CD4-positive, alpha-beta T cell treated with Interleukin-21 for 1 hour (primary cell): ENCODE results near the gene CHRM1.

Experiments used
- DNase-seq: peaks from one replicate; pipeline ENCODE4 v3.0.0-alpha.2; 2020

CHRM1 gene

DNA sequence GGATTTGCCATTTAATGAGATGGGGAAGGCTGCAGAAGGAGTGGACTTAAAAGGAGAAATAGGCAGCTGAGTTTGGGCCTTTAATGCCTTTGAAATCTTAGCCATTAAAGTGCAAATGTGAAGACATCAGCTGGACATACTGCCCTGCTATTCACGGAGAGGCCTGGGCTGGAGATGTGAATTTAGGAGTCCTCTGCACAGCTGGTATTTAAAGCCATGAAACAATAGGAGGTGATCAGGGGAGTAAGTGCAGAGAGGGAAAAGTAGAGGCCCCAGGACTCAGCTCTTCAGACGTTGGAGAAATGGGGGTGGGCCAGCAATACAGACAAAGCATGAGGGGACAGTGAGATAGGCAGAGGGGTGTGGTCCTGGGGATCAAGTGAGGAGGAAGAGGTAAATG is 23.9 kb downstream of the CHRM1 start:
- DNase-seq, result no peak

DNA sequence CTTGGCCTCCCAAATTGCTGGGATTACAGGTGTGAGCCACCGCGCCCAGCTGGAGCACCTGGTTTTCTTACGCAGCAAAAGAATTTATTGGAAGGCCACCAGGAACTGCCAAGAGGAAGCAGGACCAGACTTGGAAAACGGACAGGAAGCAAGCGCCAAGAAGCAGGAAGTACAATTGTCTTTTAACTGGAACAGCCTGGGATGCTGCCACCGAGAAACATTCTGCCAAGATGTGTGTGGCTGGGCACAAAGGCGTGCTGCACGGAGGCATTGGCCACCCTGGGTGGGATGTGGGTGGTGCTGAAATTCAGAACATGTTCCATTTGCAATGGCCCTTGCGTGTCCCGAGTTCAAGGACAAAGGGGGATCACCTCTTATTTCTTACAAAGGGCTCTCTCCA is 25.1 kb downstream of the CHRM1 start:
- DNase-seq, result no peak

DNA sequence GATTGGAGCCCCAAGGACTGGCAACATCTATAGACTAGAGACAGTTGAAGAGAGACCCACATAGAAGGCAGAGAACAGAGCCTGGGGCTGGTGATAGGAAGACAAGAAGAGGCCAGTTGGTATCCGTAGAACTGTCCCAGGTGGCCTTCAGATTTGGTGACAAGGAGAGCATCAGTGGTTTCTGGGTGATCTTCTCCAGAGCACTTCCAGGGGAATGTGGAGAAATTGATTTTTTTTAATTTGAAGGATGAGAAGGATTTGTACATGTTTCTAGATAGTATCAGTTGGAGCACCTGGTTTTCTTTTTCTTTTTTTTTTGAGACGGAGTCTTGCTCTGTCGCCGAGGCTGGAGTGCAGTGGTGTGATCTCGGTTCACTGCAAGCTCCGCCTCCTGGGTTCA is 25.7 kb downstream of the CHRM1 start:
- DNase-seq, result no peak

DNA sequence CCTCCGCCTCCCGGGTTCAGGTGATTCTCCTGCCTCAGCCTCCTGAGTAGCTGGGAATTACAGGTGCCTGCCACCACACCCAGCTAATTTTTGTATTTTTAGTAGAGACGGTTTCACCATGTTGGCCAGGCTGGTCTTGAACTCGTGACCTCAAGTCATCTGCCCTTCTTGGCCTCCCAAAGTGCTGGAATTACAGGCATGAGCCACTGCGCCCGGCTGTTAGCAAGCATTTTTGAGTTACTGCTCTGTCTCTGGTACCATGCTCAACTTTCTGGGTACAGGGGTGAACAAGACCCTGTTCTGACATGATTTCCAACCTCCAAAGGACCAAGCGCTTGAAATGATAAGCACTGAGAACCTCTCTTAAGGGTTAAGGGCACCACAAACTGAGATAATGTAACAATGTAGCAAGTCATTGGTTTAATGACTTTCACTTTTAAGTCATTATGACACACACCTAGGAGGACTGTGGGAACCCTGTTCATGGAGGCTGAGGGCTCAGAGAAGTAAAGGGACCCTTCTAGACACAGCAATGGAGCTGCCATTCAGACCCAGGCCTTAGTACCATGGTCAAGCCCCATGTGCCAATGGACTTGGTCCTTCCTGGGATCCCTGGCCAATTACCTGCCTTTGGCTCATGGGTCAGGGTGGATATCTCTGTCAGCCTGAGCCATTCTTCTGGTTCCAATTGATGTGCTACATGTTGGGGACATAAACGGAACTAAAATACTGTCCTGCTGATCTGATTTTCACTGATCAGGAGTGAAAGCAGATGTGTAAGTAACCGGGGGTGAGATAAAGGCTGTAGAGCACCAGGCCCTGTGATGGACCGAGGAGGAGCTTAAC is 28.9 kb downstream of the CHRM1 start:
- DNase-seq, result no peak

DNA sequence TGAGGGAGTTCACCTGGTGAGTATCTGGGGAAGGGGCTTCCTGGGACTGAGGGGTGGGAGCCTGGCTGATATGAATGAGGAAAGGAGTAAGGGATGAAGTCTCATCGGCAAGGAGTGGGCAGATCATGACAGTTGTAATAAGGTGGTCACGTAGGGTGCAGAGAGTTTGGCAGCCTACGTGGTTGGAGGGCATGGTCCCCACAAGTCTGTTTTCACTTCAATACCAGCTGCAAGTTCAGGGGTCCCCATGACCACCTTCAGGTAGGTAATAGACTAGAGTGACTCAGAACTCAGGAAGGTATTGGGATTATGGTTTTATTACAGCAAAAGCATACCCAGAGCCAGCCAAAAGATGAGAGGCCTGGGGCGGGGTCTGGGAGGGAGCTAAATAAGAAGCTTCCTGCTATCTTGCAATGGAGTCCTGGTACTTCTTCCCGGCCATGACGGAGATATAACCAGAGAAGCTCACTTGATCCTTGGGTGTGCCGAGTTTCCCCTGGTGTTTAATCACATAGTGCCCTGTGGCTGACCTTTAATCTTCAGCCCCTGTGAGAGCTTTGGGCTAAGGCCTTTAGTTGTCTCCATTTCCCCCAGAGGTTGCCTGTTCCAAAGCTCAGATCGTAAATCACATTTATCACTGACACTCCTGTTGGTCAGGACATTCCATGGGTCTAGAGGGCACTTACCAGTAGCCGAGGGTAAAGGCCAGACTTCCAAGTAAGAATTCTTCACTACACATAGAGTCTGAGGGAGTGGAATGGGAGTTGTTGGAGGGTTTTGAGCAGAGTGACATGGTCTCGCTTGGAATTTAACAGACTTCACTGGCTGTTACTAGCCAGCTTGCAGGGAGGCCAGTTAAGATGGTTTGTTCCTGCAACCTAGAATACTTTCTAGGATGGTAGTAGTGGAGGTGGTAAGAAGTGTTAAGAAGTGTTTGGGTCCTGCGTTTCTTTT is 31.4 kb downstream of the CHRM1 start:
- DNase-seq, result no peak

DNA sequence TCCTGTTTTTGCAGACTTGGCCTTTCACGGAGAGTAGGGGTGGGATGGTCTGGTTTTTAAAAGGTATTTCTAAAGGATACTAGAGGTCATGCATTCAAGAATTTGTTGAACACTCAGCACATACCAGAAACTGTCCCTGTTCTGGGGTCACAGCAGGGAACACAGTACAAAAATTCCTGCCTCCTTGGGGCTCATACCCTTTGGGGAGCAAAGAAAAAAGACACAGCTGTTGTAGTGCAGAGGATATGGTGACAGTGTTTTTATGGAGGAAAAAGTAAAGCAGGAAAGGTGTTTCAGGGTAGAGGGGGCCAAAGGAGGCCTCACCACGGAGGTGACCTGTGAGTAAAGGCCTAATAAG is 32.1 kb downstream of the CHRM1 start:
- DNase-seq, result no peak

DNA sequence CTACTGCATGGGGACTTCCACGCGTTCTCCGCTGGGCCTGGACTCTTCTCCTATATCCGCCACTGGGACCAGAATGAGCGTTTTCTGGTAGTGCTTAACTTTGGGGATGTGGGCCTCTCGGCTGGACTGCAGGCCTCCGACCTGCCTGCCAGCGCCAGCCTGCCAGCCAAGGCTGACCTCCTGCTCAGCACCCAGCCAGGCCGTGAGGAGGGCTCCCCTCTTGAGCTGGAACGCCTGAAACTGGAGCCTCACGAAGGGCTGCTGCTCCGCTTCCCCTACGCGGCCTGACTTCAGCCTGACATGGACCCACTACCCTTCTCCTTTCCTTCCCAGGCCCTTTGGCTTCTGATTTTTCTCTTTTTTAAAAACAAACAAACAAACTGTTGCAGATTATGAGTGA is 32.8 kb downstream of the CHRM1 start:
- no peak for DNase-seq

DNA sequence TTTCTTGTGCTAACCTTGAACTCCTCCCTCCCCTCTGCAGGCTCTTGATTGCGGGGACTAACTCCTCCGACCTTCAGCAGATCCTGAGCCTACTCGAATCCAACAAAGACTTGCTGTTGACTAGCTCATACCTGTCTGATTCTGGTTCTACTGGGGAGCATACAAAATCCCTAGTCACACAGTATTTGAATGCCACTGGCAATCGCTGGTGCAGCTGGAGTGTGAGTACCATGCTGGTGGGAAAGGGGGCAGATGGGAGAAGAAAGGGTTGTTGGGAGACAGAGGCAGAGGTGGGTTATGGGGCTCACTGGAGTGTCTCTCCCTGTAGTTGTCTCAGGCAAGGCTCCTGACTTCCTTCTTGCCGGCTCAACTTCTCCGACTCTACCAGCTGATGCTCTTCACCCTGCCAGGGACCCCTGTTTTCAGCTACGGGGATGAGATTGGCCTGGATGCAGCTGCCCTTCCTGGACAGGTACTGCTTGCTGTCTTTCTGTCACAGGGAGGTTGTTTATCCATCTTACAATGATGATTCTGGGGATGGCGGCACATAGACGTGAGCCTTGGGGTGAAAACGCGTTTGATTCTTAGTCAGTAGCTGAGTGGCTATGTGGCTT is 35.9 kb downstream of the CHRM1 start:
- DNase-seq, result no peak

DNA sequence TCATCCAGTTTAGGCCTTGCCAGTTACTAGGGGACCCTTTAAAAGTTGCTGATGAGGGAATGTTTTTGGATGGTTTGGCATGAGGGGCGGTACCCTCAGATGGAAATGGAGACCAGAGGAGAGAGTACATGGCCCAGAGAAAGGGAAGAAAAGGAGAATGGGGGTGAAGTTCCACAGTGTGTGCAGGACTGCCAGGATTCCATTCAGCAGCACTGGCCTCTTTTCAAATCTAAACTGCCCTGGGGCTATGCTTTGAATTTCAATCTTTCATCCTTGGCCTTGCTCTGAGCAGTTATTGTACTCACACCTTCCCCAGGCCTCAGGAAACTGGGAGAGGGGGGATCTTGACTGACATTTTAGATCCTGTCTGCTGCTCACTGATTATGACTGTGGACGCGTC is 37.5 kb downstream of the CHRM1 start:
- no peak for DNase-seq

DNA sequence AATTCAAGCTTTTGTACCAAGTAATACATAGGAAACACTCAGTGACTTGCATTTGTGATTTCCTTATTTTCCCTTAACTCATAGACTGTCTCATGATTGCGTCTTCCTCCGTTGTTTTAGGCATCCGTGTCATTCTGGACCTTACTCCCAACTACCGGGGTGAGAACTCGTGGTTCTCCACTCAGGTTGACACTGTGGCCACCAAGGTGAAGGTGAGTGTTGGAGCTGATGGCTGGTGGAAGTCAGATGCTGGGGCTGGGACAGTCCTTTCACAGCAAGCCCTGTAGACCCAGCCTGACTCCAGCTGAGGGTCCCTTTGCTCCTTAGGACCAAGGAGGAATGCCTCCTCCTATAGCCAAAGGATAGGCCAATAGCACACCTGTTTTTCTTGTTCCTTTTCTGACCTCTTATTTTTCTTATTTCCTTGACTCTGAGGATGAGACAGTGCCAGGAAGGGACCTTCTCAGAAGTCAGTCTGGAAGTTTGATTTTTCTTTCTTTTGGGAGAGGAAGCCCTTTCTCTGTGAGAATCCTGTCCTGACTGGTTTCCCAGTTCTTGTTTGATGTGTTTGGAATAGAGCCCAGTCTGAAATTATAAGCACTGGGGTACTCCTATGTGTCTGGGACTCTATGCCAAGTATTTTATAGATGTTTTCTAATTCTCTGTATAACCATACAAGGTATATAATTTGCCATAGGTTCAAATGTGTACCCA is 38.2 kb downstream of the CHRM1 start:
- DNase-seq, result no peak

DNA sequence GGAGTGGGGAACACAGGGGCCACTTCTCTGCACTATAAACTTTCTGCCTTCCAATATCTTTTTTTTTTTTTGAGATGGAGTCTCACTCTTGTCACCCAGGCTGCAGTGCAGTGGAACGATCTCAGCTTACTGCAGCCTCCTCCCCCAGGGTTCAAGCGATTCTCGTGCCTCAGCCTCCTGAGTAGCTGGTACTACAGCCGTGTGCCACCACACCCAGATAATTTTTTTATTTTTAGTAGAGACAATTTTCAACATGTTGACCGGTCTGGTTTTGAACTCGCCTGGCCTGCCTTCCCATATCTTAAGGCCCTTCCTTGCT is 38.8 kb downstream of the CHRM1 start:
- no peak for DNase-seq

DNA sequence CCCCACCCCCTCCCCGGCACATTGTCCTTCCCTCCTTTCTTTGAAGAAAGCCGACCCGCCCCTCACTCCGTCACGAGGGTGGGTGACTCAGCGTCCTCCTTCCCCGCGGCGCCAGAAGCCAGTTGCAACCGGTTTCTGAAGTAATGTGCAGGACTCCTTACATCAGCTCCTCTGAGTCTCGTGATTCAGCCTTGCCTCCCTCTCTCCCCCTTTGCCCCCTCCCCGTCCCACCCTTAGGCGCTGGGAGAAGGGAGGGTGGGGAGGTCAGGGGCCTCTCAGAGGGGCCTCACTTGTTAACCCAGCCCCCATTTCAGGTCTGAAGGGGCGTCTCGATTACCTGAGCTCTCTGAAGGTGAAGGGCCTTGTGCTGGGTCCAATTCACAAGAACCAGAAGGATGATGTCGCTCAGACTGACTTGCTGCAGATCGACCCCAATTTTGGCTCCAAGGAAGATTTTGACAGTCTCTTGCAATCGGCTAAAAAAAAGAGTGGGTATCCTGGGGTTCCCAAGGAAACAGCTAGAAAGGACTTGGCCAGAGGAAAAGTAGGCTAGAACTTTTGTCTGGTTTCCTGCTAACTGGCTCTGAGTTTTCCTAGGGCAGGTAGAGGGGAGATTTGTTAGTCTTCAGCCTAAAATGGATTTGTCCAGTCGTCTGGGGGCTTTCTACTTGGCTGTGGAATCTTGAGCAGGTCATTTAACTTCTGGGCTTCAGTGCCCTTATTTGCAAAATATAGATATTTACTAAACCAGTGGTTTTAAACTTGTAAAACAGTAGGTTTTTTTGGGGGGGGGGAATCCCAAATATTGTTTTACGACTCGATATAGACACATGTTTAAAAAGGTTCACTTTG is 39.4 kb downstream of the CHRM1 start:
- DNase-seq, result peak; percentile 91

DNA sequence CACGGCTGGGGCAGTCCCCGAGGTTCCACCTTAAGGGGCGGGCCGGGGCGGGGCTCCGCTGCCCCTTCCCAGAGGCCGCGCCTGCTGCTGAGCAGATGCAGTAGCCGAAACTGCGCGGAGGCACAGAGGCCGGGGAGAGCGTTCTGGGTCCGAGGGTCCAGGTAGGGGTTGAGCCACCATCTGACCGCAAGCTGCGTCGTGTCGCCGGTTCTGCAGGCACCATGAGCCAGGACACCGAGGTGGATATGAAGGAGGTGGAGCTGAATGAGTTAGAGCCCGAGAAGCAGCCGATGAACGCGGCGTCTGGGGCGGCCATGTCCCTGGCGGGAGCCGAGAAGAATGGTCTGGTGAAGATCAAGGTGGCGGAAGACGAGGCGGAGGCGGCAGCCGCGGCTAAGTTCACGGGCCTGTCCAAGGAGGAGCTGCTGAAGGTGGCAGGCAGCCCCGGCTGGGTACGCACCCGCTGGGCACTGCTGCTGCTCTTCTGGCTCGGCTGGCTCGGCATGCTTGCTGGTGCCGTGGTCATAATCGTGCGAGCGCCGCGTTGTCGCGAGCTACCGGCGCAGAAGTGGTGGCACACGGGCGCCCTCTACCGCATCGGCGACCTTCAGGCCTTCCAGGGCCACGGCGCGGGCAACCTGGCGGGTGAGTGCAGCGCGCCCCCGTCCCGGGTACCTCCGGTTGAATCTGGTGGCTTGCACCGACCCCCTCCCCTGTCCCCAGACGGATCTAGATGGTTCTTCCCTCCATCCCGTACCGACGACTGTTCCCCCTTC is 40.2 kb downstream of the CHRM1 start, which contains the start of gene SLC3A2:
Gene SLC3A2 (plus strand): TSS at position 94 of the 776 bp plus-strand sequence. CDS start 128 bp downstream, at position 222.
- DNase-seq, result peak; percentile 84

DNA sequence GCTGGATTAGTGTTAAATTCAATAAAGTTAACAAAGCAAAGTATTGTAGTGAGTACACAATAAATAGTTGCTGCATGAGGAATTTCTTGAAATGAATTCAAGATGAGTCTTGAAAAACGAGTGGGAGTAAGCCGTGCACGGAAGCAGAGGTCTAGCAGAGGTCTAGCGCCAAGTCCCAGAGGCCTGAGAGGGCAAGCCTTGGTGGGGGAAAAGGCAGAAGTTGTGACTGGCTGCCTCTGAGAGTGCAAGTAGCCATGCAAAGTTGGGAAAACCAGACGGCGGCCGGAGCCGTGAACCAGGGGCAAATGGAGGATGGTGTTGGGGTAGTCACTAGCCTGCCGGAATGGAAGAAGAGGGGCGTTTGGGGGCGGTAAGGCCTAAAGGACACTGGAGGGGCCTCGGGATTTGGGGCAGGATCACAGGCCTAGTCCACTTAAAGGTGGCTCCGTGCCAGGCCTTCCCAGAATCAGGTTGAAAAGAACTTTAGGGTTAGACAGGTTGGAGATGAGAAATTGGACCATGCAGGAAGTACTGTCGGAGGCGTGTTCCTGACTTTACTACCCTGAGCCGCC is 40.8 kb downstream of the CHRM1 start:
- DNase-seq, result no peak

DNA sequence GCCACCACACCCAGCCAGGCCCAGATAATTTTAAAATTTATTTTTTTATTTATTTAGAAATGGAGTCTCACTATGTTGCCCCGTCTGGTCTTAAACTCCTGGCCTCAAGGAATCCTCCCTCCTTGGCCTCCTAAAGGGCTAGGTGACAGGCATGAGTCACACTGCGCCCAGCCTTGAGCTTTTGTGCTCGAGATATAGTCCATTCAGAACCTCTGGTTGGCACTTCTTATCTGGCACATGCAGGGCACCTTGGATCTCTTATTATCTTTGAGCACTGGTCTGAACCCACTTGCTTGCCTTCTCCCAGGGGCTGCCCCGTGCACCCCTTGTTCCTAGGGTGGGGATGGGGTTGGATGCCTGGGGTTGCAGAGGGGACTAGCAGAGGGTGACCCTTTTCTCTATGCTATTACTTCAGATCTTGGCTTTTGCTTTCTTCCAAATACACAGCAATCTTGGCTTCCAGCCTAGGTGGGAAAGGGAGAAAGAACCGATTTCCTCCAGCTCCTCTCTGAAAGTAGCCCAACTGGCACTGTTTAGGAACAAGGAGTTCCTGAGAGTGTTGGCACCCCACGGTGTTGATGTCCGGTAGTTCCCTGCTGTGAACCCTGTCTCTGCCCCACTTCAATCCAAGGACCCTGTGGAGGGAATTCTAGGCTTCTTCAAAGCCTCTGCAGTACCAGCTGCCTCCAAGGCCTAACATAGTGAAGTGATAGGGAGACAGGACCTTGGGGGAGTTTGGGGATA is 41.8 kb downstream of the CHRM1 start:
- DNase-seq, result no peak

DNA sequence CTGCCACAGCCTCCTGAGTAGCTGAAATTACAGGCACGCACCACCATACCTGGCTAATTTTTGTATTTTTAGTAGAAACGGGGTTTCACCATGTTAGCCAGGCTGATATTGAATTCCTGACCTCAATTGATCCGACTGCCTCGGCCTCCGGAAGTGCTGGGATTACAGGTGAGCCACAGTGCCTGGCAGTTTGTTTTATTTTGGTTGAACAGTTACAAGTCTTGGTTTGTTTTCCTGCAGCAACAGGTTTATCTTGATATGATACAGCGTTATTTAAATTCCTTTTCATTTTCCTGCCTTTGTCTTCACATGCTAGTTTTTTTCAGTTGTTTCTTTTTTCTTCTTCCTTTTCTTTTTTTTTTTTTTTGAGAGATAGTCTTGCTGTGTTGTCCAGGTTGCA is 44.5 kb downstream of the CHRM1 start:
- no peak for DNase-seq

DNA sequence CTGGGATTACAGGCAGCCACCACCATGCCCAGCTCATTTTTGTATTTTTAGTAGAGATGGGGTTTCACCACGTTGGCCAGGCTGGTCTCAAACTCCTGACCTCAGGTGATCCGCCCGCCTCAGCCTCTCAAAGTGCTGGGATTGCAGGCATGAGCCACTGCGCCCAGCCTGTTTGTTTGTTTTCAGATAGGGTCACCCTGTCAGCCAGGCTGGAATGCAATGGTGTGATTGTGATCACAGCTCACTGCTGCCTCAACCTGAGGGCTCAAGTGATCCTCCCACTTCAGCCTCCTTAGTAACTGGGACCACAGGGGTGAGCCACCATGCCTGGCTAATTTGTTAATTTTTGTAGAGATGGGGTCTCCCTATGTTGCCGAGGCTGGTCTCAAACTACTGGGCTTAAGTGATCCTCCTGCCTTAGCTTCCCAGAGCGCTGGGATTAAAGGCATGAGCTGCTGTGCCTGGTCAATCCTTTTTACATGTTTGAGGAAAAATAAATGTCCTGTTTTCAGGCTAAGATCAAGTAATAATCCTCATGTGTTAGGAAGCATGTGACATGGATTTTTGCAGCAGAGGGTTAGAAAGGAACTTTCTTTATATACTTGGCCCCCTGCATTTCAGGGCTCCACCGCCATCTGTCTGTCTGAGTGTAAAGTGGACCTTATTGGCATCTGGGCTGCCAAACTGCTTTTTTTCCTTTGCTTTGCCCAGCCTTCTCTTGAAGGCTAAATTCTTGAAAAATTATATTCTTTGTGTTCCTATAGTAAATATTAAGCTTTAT is 45.3 kb downstream of the CHRM1 start:
- DNase-seq, result no peak

DNA sequence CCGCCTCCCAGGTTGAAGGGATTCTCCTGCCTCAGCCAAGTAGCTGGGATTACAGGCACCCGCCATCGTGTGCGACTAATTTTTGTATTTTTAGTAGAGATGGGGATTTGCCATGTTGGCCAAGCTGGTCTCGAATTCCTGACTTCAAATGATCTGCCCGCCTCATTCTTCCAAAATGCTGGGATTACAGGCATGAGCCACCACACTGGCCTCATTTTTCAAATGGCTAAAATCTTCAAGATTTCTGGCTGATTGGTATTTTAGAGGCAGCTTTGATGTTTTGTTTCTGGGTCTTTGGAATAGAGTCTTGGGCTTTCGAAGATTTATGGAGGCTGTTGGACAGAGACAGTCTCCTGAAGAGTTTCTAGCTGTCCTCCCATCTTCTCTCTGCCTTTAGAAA is 46.3 kb downstream of the CHRM1 start:
- no peak for DNase-seq

DNA sequence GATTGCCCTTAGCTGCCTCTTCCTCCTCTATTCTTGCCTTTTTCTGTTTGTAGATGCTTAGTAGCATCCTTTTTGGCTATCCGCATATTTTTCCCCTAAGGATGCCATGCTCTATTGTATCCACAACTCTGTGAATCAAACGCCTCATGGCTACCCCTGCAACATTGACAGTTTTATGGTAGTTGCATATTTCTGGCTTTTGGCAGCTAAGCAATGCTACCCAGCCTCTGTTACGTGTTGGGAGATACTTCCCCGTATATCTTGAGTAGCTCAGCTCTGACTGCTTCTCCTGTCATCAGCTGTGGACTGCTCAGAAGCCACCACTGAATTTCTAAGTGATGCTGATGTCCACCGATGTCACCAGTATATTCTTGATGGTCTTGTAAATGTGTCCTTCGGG is 55.5 kb downstream of the CHRM1 start:
- DNase-seq, result no peak
